ENCODE data around the gene IRX2. TPM values are rescaled to one million over a fixed set of nuclear protein-coding genes. Genes with fewer than 3 reads are reported as not detected.

The IRX2 gene
- total RNA-seq, 4 donors from 2014 or later: not detected

- Histone ChIP-seq H3K9me3 (no peaks in the 10 kb centered on the region), H3K27me3 (no peaks in the 10 kb centered on the region), H3K27ac (no peak overlapping the region), H3K36me3 (no peaks in the 10 kb centered on the region), H3K4me1 (no peaks in the 10 kb centered on the region), H3K4me3 (no peak overlapping the region)
- TF ChIP-seq POLR2A (IDR thresholded peaks at IDR 0.05) (no peak), CTCF (IDR thresholded peaks at IDR 0.05) (no peak)
- no peak for DNase-seq
Measured at GRCh38 chr5:2697041-2697440, 54.4 kb downstream of the IRX2 start.
